PC-9 (cell line): Measurements from ENCODE around the gene NHS. TPM values are rescaled to one million over a fixed set of nuclear protein-coding genes. Genes with fewer than 3 reads are reported as not detected.

ENCODE experiments used
- BruUV-seq: library from RNA; stranded (reverse); fragments of 400-500 nt; replicated peaks from 2 replicates; lab custom pipeline; 2021; lab: Mats Ljungman, UMichigan
- CTCF ChIA-PET: fragments of 300-600 bp; sonication (Branson Sonifier 250); formaldehyde crosslinking; loops from one replicate; lab custom pipeline; 2022; ENCODE audit warnings: antibody characterized with exemption; lab: Charles Lee
- POLR2A ChIA-PET: fragments of 300-600 bp; sonication (Branson Sonifier 250); formaldehyde crosslinking; loops from one replicate; lab custom pipeline; 2022; ENCODE audit warnings: antibody characterized with exemption; ENCODE audit not compliant: unreplicated experiment; lab: Charles Lee
- DNase-seq, 2 experiments: peaks; one replicate each; pipeline versions ENCODE4 v3.0.0 to v3.0.0-alpha.2; 2015 to 2022; ENCODE audit warnings: mixed read lengths in 1 of 2
- H2AFZ ChIP-seq: fragments of 200-600 bp; sonication (generic); 2 replicates; pipeline ENCODE4 v1.8.1; 2017; ENCODE audit warnings: antibody characterized with exemption
- H3F3A ChIP-seq: fragments of 200-600 bp; sonication (generic); 2 replicates; pipeline ENCODE4 v1.8.1; 2017; ENCODE audit warnings: antibody characterized with exemption, mild to moderate bottlenecking, low read depth; ENCODE audit not compliant: insufficient read depth
- H3K27ac ChIP-seq: fragments of 200-600 bp; sonication (generic); 2 replicates; pipeline ENCODE4 v1.6.1; 2016; ENCODE audit warnings: mixed run types
- H3K27me3 ChIP-seq: fragments of 200-600 bp; sonication (generic); 2 replicates; pipeline ENCODE4 v1.6.1; 2016; ENCODE audit warnings: low read depth, mixed run types; ENCODE audit not compliant: insufficient read depth
- H3K36me3 ChIP-seq: fragments of 200-600 bp; sonication (generic); 2 replicates; pipeline ENCODE4 v1.6.1; 2016; ENCODE audit warnings: low read depth, mixed run types
- H3K4me1 ChIP-seq: fragments of 200-600 bp; sonication (generic); replicated peaks from 2 replicates; pipeline ENCODE4 v1.6.1; 2016; ENCODE audit warnings: mixed run types; ENCODE audit not compliant: insufficient read depth
- H3K4me2 ChIP-seq: fragments of 200-600 bp; sonication (generic); 2 replicates; pipeline ENCODE4 v1.6.1; 2017; ENCODE audit warnings: mixed run types
- H3K4me3 ChIP-seq: fragments of 200-600 bp; sonication (generic); 2 replicates; pipeline ENCODE4 v1.6.1; 2016; ENCODE audit warnings: mixed run types
- H3K79me2 ChIP-seq: fragments of 200-600 bp; sonication (generic); 2 replicates; pipeline ENCODE4 v1.6.1; 2017; ENCODE audit warnings: low read depth, mixed run types
- H3K9me2 ChIP-seq: fragments of 200-600 bp; sonication (generic); 2 replicates; pipeline ENCODE4 v1.8.1; 2017; ENCODE audit warnings: mild to moderate bottlenecking; ENCODE audit not compliant: insufficient read depth
- H3K9me3 ChIP-seq: fragments of 200-600 bp; sonication (generic); 2 replicates; pipeline ENCODE4 v1.8.1; 2016; ENCODE audit warnings: low read depth; ENCODE audit not compliant: insufficient read depth
- H4K20me1 ChIP-seq: fragments of 200-600 bp; sonication (generic); 2 replicates; pipeline ENCODE4 v1.8.1; 2017; ENCODE audit not compliant: insufficient read depth
- EZH2 ChIP-seq: fragments of 200-600 bp; sonication (generic); IDR thresholded peaks from 2 replicates; pipeline ENCODE4 v1.8.0; 2017; ENCODE audit warnings: antibody characterized with exemption, low read depth
- intact Hi-C: fragments of 100-400 bp; cut with micrococcal nuclease; formaldehyde crosslinking; loops from one replicate; pipeline ENCODE4 v1.10.0; 2022; ENCODE audit not compliant: unreplicated experiment
- total RNA-seq: library from RNA; stranded (reverse); gene quantifications from 2 replicates; pipeline ENCODE4 v1.2.3, GENCODE V29; 2021
- TF ChIP-seq, protein P1 (sequence below): fragments of 200-600 bp; sonication (generic); conservative IDR thresholded peaks from 2 replicates; pipeline ENCODE4 v1.6.1; 2017; ENCODE audit warnings: mixed run types, antibody characterized with exemption, mild to moderate bottlenecking, moderate library complexity

The NHS gene
- total RNA-seq, 1 experiment from 2014 or later = 6.7 TPM

GRCh38 chrX:17459008-17459611 lies 84.1 kb downstream of the NHS start:
- ChIA-PET CTCF (no interaction called here), POLR2A (no interaction called here)
- no peak overlapping the region for H3K27ac ChIP-seq
- H3K36me3 ChIP-seq = no peaks in the 10 kb centered on the region
- H3K4me3 ChIP-seq = no peak overlapping the region
- no peak overlapping the region for H2AFZ ChIP-seq
- BruUV-seq = no TSS peak
- no peaks in the 10 kb centered on the region for H3K9me3 ChIP-seq
- H3F3A ChIP-seq = peaks cover 7% of the 10 kb centered on the region; the same call in 1 of the 2 replicates
- H3K4me1 ChIP-seq = peaks cover 17% of the 10 kb centered on the region
- H3K27me3 ChIP-seq = no peaks in the 10 kb centered on the region
- no peak for DNase-seq
- H3K79me2 ChIP-seq = 0 out of 2 replicates have a peak, but pooled peaks cover 3% of the 10 kb centered on the region
- no peaks in the 10 kb centered on the region for H3K9me2 ChIP-seq
- TF ChIP-seq, protein P1, sequence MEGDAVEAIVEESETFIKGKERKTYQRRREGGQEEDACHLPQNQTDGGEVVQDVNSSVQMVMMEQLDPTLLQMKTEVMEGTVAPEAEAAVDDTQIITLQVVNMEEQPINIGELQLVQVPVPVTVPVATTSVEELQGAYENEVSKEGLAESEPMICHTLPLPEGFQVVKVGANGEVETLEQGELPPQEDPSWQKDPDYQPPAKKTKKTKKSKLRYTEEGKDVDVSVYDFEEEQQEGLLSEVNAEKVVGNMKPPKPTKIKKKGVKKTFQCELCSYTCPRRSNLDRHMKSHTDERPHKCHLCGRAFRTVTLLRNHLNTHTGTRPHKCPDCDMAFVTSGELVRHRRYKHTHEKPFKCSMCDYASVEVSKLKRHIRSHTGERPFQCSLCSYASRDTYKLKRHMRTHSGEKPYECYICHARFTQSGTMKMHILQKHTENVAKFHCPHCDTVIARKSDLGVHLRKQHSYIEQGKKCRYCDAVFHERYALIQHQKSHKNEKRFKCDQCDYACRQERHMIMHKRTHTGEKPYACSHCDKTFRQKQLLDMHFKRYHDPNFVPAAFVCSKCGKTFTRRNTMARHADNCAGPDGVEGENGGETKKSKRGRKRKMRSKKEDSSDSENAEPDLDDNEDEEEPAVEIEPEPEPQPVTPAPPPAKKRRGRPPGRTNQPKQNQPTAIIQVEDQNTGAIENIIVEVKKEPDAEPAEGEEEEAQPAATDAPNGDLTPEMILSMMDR = no peak
- TF ChIP-seq EZH2 = no peak
- H3K4me2 ChIP-seq = no peak overlapping the region
- no peaks in the 10 kb centered on the region for H4K20me1 ChIP-seq
- intact Hi-C loops = no loop called here

DNA sequence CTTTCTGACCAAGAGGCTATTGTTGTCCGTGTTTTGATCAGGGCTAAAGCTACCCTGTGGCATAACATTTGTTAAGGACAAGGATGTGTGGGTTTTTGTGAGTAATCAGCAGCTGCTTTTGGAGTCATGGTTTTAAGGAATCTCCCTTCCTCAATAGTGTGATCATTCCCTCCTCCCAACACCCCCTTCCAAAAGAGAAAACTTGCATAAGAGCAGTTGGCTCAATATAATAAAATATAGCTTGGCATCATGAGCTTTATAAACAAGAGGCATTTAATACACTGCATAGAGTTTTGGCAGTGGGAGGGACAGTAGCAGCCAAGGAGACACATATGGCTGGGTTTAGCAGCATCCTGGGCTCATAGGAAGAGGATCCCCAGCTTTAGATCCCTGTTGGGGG lies 84.7 kb downstream of the NHS start:
- TF ChIP-seq EZH2 = no peak
- TF ChIP-seq, protein P1 = no peak
- Histone ChIP-seq H3K27ac (no peak overlapping the region), H3K27me3 (no peaks in the 10 kb centered on the region), H3K9me3 (no peaks in the 10 kb centered on the region), H3K4me2 (no peak overlapping the region), H3K79me2 (peaks cover 5% of the 10 kb centered on the region; the same call in 1 of the 2 replicates), H3K4me3 (no peak overlapping the region), H2AFZ (no peak overlapping the region), H4K20me1 (no peaks in the 10 kb centered on the region), H3F3A (peaks cover 11% of the 10 kb centered on the region; the same call in 1 of the 2 replicates), H3K36me3 (no peaks in the 10 kb centered on the region), H3K9me2 (no peaks in the 10 kb centered on the region), H3K4me1 (peaks cover 23% of the 10 kb centered on the region)
- BruUV-seq = no TSS peak
- ChIA-PET CTCF (no interaction called here), POLR2A (interaction anchor here (0.7 kb wide), 2 partner anchors 329 to 1811 kb away, joined by 3 to 6 read pairs; no protein-coding TSS in a partner anchor)
- no peak for DNase-seq
- intact Hi-C loops = loop anchor here (5.0 kb wide), 1 partner anchor 32 kb away; no protein-coding TSS in a partner anchor

- H3K79me2 ChIP-seq = peaks cover 17% of the 10 kb centered on the region; the same call in 1 of the 2 replicates
- ChIA-PET CTCF (no interaction called here), POLR2A (no interaction called here)
- no peaks in the 10 kb centered on the region for H4K20me1 ChIP-seq
- intact Hi-C loops = loop anchor here (5.0 kb wide), 1 partner anchor 36 kb away; no protein-coding TSS in a partner anchor
- H3K27ac ChIP-seq = peak overlapping the region; percentile 83; the same call in 1 of the 2 replicates
- H3K4me2 ChIP-seq = peak overlapping the region; percentile 53; the same call in 1 of the 2 replicates
- H3K27me3 ChIP-seq = no peaks in the 10 kb centered on the region
- no peaks in the 10 kb centered on the region for H3K9me2 ChIP-seq
- no peaks in the 10 kb centered on the region for H3K9me3 ChIP-seq
- H3K36me3 ChIP-seq = no peaks in the 10 kb centered on the region
- no peak overlapping the region for H2AFZ ChIP-seq
- no TSS peak for BruUV-seq
- no peak for DNase-seq
- peaks cover 24% of the 10 kb centered on the region for H3K4me1 ChIP-seq
- peaks cover 11% of the 10 kb centered on the region; the same call in 1 of the 2 replicates for H3F3A ChIP-seq
- no peak overlapping the region for H3K4me3 ChIP-seq
- no peak for TF ChIP-seq EZH2
- TF ChIP-seq, protein P1 = no peak
Measured at GRCh38 chrX:17462881-17463280, 87.9 kb downstream of the NHS start.
